GM23338 (cell line): ENCODE results near the gene MAP4K3. TPM values are rescaled to one million over a fixed set of nuclear protein-coding genes. Genes with fewer than 3 reads are reported as not detected.

Source experiments
- ATAC-seq: fragments of 200-7000 bp; cut with Tn5 transposase; 3 replicates; pipeline ENCODE4 v1.9.1; 2020
- DNase-seq: peaks from one replicate; pipeline ENCODE4 v3.0.0-alpha.2; 2015; ENCODE audit warnings: low spot score
- H2AFZ ChIP-seq: fragments of 200-600 bp; sonication (generic); 2 replicates; pipeline ENCODE4 v1.8.0; 2016; ENCODE audit warnings: antibody characterized with exemption, mild to moderate bottlenecking, moderate library complexity
- H3F3A ChIP-seq: fragments of 200-600 bp; sonication (generic); replicated peaks from 2 replicates; pipeline ENCODE4 v1.8.0; 2017; ENCODE audit warnings: antibody characterized with exemption, mixed run types, low read depth
- H3K27ac ChIP-seq: fragments of 200-600 bp; sonication (generic); 2 replicates; pipeline ENCODE4 v1.6.1; 2016; ENCODE audit warnings: low read depth
- H3K27me3 ChIP-seq: fragments of 200-600 bp; sonication (generic); 2 replicates; pipeline ENCODE4 v1.8.0; 2016; ENCODE audit warnings: mild to moderate bottlenecking, mixed run types, moderate library complexity; ENCODE audit not compliant: insufficient read depth
- H3K36me3 ChIP-seq: fragments of 200-600 bp; sonication (generic); 2 replicates; pipeline ENCODE4 v1.8.0; 2016; ENCODE audit warnings: mild to moderate bottlenecking; ENCODE audit not compliant: insufficient read depth
- H3K4me1 ChIP-seq: fragments of 200-600 bp; sonication (generic); 2 replicates; pipeline ENCODE4 v1.8.0; 2016; ENCODE audit warnings: mild to moderate bottlenecking, moderate library complexity; ENCODE audit not compliant: insufficient read depth
- H3K4me2 ChIP-seq: fragments of 200-600 bp; sonication (generic); 2 replicates; pipeline ENCODE4 v1.7.1; 2017; ENCODE audit warnings: mixed run types
- H3K4me3 ChIP-seq: fragments of 200-600 bp; sonication (generic); 2 replicates; pipeline ENCODE4 v1.6.1; 2016; ENCODE audit warnings: mixed run types
- H3K79me2 ChIP-seq: fragments of 200-600 bp; sonication (generic); replicated peaks from 2 replicates; pipeline ENCODE4 v1.8.0; 2017; ENCODE audit warnings: mild to moderate bottlenecking; ENCODE audit not compliant: insufficient read depth
- H3K9me2 ChIP-seq: fragments of 200-600 bp; sonication (generic); 2 replicates; pipeline ENCODE4 v1.8.0; 2017; ENCODE audit not compliant: insufficient read depth
- H4K20me1 ChIP-seq: fragments of 200-600 bp; sonication (generic); replicated peaks from 2 replicates; pipeline ENCODE4 v1.8.0; 2017; ENCODE audit warnings: mild to moderate bottlenecking; ENCODE audit not compliant: insufficient read depth
- H3K27ac Mint-ChIP-seq: 2 replicates; pipeline ENCODE4 v1.8.0; 2020; ENCODE audit warnings: inconsistent platforms, mild to moderate bottlenecking, moderate library complexity, mixed read lengths
- H3K27me3 Mint-ChIP-seq: 3 replicates; pipeline ENCODE4 v1.8.0; 2022; ENCODE audit warnings: low read depth, mild to moderate bottlenecking, moderate library complexity, mixed read lengths, inconsistent platforms; ENCODE audit not compliant: insufficient read depth, poor library complexity
- H3K36me3 Mint-ChIP-seq: 3 replicates; pipeline ENCODE4 v1.8.0; 2021; ENCODE audit warnings: low read depth, mild to moderate bottlenecking, inconsistent platforms, moderate library complexity, mixed read lengths
- H3K4me1 Mint-ChIP-seq: 3 replicates; pipeline ENCODE4 v1.8.0; 2020; ENCODE audit warnings: mild to moderate bottlenecking, inconsistent platforms, mixed read lengths
- H3K4me3 Mint-ChIP-seq: 3 replicates; pipeline ENCODE4 v1.8.0; 2021; ENCODE audit warnings: moderate library complexity, mild to moderate bottlenecking, inconsistent platforms, mixed read lengths
- H3K9me3 Mint-ChIP-seq: 3 replicates; pipeline ENCODE4 v1.8.0; 2020; ENCODE audit warnings: moderate library complexity, mild to moderate bottlenecking, inconsistent platforms, mixed read lengths
- CREB1 ChIP-seq: fragments of 250-450 bp; sonication (Bioruptor Pico); IDR thresholded peaks from 2 replicates; pipeline ENCODE4 v1.5.0; 2020; ENCODE audit warnings: low read depth, mild to moderate bottlenecking, moderate library complexity
- JUNB ChIP-seq: IDR thresholded peaks from one replicate; pipeline ENCODE4 v1.6.1; 2016; ENCODE audit warnings: antibody characterized with exemption; ENCODE audit not compliant: unreplicated experiment
- NANOG ChIP-seq: IDR thresholded peaks from 2 replicates; pipeline ENCODE4 v1.6.1; 2016; ENCODE audit warnings: antibody characterized with exemption, borderline replicate concordance
- POLR2AphosphoS5 ChIP-seq: IDR thresholded peaks from 2 replicates; pipeline ENCODE4 v1.6.1; 2016; ENCODE audit warnings: antibody characterized with exemption, low read depth
- polyA plus RNA-seq: library from polyadenylated mRNA; unstranded; fragments of >200 nt; fragmentation: Nextera tagmentation; extraction: Ambion mirVana; gene quantifications from 2 replicates; pipeline ENCODE4 v1.2.1, GENCODE V29; 2016
- total RNA-seq: library from RNA; depleted of rRNA; stranded (reverse); fragments of >200 nt; shearing (Covaris generic); gene quantifications from 2 replicates; pipeline ENCODE4 v1.2.3, GENCODE V29; 2014
- TF ChIP-seq, protein P1 (sequence below): fragments of 250-450 bp; sonication (Bioruptor Pico); IDR thresholded peaks from 2 replicates; pipeline ENCODE4 v1.5.0; 2020; ENCODE audit warnings: mild to moderate bottlenecking, moderate library complexity
- TF ChIP-seq, protein P2 (sequence below), 2 experiments: fragments of 200-600 bp in 1 of 2; sonication (generic) in 1 of 2; conservative IDR thresholded peaks; 2 replicates each; pipeline versions ENCODE4 v1.5.1 to v1.6.1; 2016 to 2017; ENCODE audit warnings: antibody characterized with exemption in 2 of 2, low read depth in 2 of 2, mild to moderate bottlenecking in 2 of 2, moderate library complexity in 1 of 2

Gene MAP4K3
- total and polyA plus RNA-seq, 2 experiments from 2014 or later = 33.0 to 90.7 TPM

DNA sequence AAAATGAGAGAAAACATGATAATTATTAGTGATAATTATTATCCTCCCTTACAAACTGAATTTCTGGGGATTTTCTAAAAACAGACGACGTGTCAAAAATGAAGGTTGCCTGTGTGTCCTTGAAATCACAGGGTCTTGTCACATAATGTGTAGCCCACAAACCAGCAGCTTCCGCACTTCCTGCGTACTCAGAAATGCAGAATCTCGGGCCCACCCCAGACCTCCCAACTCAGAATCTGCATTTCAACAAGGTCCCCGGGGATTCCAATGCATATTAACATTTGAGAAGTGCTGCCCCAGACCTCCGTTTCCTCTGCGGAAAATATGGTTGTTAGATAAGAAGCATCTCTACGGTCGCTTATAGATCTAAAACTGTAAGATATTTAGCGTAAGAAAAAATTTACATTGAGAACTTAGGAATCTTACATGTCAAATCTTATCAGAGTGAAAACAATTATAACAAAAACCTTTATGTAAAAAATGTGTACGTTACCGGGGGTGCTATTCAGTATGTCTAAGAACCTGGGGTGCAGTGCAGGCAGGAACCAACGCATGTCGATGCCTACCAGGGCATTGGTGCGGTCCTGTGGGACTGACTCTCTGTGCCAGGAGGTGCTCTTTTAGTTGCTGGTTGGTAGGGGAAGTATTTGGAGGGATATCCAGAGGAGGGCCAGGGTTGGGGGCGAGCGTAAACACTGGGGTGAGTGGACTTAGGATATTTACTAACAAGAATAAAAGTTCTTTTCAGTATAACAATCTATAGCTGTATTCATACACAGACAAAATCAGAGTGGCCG is 208.5 kb downstream of the MAP4K3 start:
- peak overlapping the region; percentile 66 for H3K4me3 Mint-ChIP-seq
- peaks cover 35% of the 10 kb centered on the region for H3K4me1 ChIP-seq
- H2AFZ ChIP-seq = 0 out of 2 replicates have a peak overlapping the region, but pooled peaks have one; percentile 3

DNA sequence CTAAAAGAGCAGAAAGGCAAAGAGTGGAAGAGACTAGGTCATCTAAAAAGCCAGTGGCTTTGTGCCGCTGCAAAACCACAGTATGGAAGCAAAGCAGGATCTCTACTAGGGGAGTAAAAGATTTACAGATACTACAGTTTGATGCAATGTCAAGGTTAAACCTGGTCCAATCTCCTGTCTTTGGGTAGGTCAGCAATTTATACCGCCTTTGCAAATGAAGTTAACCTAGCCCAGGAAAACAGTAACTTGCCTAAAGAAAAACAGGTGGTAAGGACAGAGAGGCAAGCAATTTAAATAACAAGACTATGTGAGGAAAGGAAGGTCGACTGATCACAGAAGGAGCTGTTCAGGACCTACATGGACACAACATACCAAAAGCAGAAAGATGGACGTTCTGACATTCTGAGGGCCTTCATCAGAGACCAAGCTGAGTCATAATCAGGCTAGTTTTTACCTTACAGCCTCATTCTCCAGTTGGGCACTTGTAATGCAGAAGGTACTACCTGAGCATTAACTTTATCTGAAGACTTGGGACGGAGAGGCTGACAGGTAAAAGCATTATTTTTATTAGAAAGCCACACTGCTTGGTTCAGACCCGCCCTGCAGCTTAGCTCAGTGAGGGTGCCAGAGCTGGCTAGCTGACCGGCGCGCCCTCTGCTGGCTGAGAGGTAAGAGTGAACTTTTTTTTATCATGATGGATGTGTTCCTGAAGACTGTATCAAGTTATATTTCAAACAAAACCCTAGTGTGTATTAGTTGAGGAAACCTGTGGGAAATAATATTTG is 209.3 kb downstream of the MAP4K3 start:
- no peaks in the 10 kb centered on the region for H3K27me3 ChIP-seq
- H3K4me3 ChIP-seq = peak overlapping the region; percentile 48
- H3K4me1 ChIP-seq = peaks cover 35% of the 10 kb centered on the region
- Mint-ChIP-seq H3K27me3 (peaks cover 4% of the 10 kb centered on the region), H3K27ac (peak overlapping the region; percentile 86), H3K4me1 (peaks cover 33% of the 10 kb centered on the region), H3K9me3 (no peaks in the 10 kb centered on the region), H3K4me3 (peak overlapping the region; percentile 66), H3K36me3 (no peaks in the 10 kb centered on the region)
- 0 out of 2 replicates have a peak, but pooled peaks cover 3% of the 10 kb centered on the region for H3F3A ChIP-seq
- H2AFZ ChIP-seq = peak overlapping the region; percentile 20; the same call in 1 of the 2 replicates
- H3K27ac ChIP-seq = peak overlapping the region; percentile 41
- H4K20me1 ChIP-seq = no peaks in the 10 kb centered on the region
- no peaks in the 10 kb centered on the region for H3K36me3 ChIP-seq
- no peaks in the 10 kb centered on the region for H3K79me2 ChIP-seq
- peak; percentile 82 for DNase-seq
- no peaks in the 10 kb centered on the region for H3K9me2 ChIP-seq
- ATAC-seq = peak; percentile 85
- peak overlapping the region; percentile 73 for H3K4me2 ChIP-seq
- TF ChIP-seq CREB1 (CRISPR knock-in tag) = no peak
- no peak for TF ChIP-seq POLR2AphosphoS5
- TF ChIP-seq, protein P1, sequence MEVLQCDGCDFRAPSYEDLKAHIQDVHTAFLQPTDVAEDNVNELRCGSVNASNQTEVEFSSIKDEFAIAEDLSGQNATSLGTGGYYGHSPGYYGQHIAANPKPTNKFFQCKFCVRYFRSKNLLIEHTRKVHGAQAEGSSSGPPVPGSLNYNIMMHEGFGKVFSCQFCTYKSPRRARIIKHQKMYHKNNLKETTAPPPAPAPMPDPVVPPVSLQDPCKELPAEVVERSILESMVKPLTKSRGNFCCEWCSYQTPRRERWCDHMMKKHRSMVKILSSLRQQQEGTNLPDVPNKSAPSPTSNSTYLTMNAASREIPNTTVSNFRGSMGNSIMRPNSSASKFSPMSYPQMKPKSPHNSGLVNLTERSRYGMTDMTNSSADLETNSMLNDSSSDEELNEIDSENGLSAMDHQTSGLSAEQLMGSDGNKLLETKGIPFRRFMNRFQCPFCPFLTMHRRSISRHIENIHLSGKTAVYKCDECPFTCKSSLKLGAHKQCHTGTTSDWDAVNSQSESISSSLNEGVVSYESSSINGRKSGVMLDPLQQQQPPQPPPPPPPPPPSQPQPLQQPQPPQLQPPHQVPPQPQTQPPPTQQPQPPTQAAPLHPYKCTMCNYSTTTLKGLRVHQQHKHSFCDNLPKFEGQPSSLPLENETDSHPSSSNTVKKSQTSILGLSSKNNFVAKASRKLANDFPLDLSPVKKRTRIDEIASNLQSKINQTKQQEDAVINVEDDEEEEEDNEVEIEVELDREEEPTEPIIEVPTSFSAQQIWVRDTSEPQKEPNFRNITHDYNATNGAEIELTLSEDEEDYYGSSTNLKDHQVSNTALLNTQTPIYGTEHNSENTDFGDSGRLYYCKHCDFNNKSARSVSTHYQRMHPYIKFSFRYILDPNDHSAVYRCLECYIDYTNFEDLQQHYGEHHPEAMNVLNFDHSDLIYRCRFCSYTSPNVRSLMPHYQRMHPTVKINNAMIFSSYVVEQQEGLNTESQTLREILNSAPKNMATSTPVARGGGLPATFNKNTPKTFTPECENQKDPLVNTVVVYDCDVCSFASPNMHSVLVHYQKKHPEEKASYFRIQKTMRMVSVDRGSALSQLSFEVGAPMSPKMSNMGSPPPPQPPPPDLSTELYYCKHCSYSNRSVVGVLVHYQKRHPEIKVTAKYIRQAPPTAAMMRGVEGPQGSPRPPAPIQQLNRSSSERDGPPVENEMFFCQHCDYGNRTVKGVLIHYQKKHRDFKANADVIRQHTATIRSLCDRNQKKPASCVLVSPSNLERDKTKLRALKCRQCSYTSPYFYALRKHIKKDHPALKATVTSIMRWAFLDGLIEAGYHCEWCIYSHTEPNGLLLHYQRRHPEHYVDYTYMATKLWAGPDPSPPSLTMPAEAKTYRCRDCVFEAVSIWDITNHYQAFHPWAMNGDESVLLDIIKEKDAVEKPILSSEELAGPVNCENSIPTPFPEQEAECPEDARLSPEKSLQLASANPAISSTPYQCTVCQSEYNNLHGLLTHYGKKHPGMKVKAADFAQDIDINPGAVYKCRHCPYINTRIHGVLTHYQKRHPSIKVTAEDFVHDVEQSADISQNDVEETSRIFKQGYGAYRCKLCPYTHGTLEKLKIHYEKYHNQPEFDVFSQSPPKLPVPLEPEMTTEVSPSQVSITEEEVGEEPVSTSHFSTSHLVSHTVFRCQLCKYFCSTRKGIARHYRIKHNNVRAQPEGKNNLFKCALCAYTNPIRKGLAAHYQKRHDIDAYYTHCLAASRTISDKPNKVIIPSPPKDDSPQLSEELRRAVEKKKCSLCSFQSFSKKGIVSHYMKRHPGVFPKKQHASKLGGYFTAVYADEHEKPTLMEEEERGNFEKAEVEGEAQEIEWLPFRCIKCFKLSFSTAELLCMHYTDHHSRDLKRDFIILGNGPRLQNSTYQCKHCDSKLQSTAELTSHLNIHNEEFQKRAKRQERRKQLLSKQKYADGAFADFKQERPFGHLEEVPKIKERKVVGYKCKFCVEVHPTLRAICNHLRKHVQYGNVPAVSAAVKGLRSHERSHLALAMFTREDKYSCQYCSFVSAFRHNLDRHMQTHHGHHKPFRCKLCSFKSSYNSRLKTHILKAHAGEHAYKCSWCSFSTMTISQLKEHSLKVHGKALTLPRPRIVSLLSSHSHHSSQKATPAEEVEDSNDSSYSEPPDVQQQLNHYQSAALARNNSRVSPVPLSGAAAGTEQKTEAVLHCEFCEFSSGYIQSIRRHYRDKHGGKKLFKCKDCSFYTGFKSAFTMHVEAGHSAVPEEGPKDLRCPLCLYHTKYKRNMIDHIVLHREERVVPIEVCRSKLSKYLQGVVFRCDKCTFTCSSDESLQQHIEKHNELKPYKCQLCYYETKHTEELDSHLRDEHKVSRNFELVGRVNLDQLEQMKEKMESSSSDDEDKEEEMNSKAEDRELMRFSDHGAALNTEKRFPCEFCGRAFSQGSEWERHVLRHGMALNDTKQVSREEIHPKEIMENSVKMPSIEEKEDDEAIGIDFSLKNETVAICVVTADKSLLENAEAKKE (CRISPR knock-in tag) = no peak
- no peak for TF ChIP-seq JUNB
- TF ChIP-seq, protein P2, sequence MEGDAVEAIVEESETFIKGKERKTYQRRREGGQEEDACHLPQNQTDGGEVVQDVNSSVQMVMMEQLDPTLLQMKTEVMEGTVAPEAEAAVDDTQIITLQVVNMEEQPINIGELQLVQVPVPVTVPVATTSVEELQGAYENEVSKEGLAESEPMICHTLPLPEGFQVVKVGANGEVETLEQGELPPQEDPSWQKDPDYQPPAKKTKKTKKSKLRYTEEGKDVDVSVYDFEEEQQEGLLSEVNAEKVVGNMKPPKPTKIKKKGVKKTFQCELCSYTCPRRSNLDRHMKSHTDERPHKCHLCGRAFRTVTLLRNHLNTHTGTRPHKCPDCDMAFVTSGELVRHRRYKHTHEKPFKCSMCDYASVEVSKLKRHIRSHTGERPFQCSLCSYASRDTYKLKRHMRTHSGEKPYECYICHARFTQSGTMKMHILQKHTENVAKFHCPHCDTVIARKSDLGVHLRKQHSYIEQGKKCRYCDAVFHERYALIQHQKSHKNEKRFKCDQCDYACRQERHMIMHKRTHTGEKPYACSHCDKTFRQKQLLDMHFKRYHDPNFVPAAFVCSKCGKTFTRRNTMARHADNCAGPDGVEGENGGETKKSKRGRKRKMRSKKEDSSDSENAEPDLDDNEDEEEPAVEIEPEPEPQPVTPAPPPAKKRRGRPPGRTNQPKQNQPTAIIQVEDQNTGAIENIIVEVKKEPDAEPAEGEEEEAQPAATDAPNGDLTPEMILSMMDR (conservative IDR thresholded peaks at IDR 0.05; ENCODE audit: low read depth in 2 of 2) = peak; percentile 91 to 98

More for the DNA sequence above, 208.5 kb downstream of the MAP4K3 start:
- TF ChIP-seq, protein P2 (conservative IDR thresholded peaks at IDR 0.05; ENCODE audit: low read depth in 2 of 2) = 0 out of 4 replicates have a peak, but pooled peaks of 1 of the 2 experiments have one; percentile 9
- TF ChIP-seq NANOG (peak; percentile 5; the same call in 1 of the 2 replicates), POLR2AphosphoS5 (peak; percentile 40; the same call in 1 of the 2 replicates), CREB1 (CRISPR knock-in tag) (no peak)
- H3K4me2 ChIP-seq = peak overlapping the region; percentile 73
- peak; percentile 76 for ATAC-seq
- no peaks in the 10 kb centered on the region for H3K36me3 ChIP-seq
- H3K27me3 ChIP-seq = no peaks in the 10 kb centered on the region
- H3K4me3 ChIP-seq = peak overlapping the region; percentile 48
- Mint-ChIP-seq H3K36me3 (no peaks in the 10 kb centered on the region), H3K27ac (peak overlapping the region; percentile 85), H3K27me3 (peaks cover 4% of the 10 kb centered on the region), H3K4me1 (peaks cover 38% of the 10 kb centered on the region), H3K9me3 (no peaks in the 10 kb centered on the region)
- 0 out of 2 replicates have a peak, but pooled peaks cover 3% of the 10 kb centered on the region for H3F3A ChIP-seq
- peak overlapping the region; percentile 41; the same call in 1 of the 2 replicates for H3K27ac ChIP-seq
- DNase-seq = peak; percentile 84
- H4K20me1 ChIP-seq = no peaks in the 10 kb centered on the region
- H3K9me2 ChIP-seq = no peaks in the 10 kb centered on the region
- H3K79me2 ChIP-seq = no peaks in the 10 kb centered on the region
